HCT116 (cell line): ENCODE data around the gene PRCC. TPM values are rescaled to one million over a fixed set of nuclear protein-coding genes. Genes with fewer than 3 reads are reported as not detected.

Experiments
- ATAC-seq: fragments of 200-7000 bp; cut with Tn5 transposase; 2 replicates; pipeline ENCODE4 v1.9.1; 2020; ENCODE audit warnings: mild to moderate bottlenecking, moderate library complexity
- BruUV-seq: library from RNA; stranded (reverse); fragments of 400-500 nt; replicated peaks from 2 replicates; lab custom pipeline; 2021; lab: Mats Ljungman, UMichigan
- CTCF ChIA-PET: fragments of 300-600 bp; sonication (Branson Sonifier 250); formaldehyde crosslinking; loops from one replicate; lab custom pipeline; 2021; ENCODE audit warnings: antibody characterized with exemption; lab: Charles Lee
- POLR2A ChIA-PET: fragments of 300-600, 350-600 bp; sonication (Branson Sonifier 250); formaldehyde crosslinking; loops from one replicate; lab custom pipeline; 2021; ENCODE audit warnings: antibody characterized with exemption; lab: Charles Lee
- RAD21 ChIA-PET, 2 experiments: fragments of 300-600 bp; sonication (Branson Sonifier 250); formaldehyde crosslinking; loops; one replicate each; lab custom pipeline; 2023; ENCODE audit warnings: low total read pairs in 2 of 2; ENCODE audit not compliant: uncharacterized antibody in 2 of 2, unreplicated experiment in 2 of 2, low non-redundant PET in 1 of 2; lab: Charles Lee
- DNase-seq: peaks from one replicate; pipeline ENCODE4 v3.0.0-alpha.2; 2010; ENCODE audit warnings: low read depth, low spot score
- H2AFZ ChIP-seq: fragments of 200-600 bp; shearing (Covaris generic), sonication (generic); 2 replicates; pipeline ENCODE4 v1.6.1; 2017; ENCODE audit warnings: low read depth, mixed run types, mixed read lengths, antibody characterized with exemption, low read length; ENCODE audit not compliant: poor library complexity, severe bottlenecking
- H3K27ac ChIP-seq: 2 replicates; pipeline ENCODE4 v1.5.1; 2012; ENCODE audit warnings: low read depth, low read length
- H3K27me3 ChIP-seq: fragments of 200-600 bp; sonication (generic); 2 replicates; pipeline ENCODE4 v1.6.1; 2016; ENCODE audit warnings: mixed run types, low read length, mixed read lengths; ENCODE audit not compliant: insufficient read depth
- H3K36me3 ChIP-seq, 2 experiments: fragments of 200-500 bp in 1 of 2; fragments of 200-600 bp in 1 of 2; sonication (Bioruptor generic) in 1 of 2; sonication (generic) in 1 of 2; 2 replicates each; pipeline versions ENCODE4 v1.5.1 to v1.6.1; 2014 to 2016; ENCODE audit warnings: low read length in 2 of 2, inconsistent platforms in 1 of 2, mixed read lengths in 1 of 2, mixed run types in 1 of 2; ENCODE audit not compliant: insufficient read depth in 2 of 2, control insufficient read depth in 1 of 2
- H3K4me1 ChIP-seq, 2 experiments: fragments of 200-600 bp in 1 of 2; sonication (generic) in 1 of 2; 2 replicates each; pipeline versions ENCODE4 v1.5.1 to v1.6.1; 2012 to 2017; ENCODE audit warnings: low read length in 2 of 2, inconsistent platforms in 1 of 2, mild to moderate bottlenecking in 1 of 2, mixed read lengths in 1 of 2, mixed run types in 1 of 2, moderate library complexity in 1 of 2; ENCODE audit not compliant: insufficient read depth in 2 of 2, control insufficient read depth in 1 of 2
- H3K4me2 ChIP-seq: fragments of 200-600 bp; sonication (generic); 2 replicates; pipeline ENCODE4 v1.6.1; 2017; ENCODE audit warnings: mixed run types, low read length, mixed read lengths
- H3K4me3 ChIP-seq, 2 experiments: fragments of 200-600 bp in 1 of 2; sonication (generic) in 1 of 2; replicated peaks in 1 of 2; 2 replicates each; pipeline ENCODE4 v1.5.1; 2011 to 2016; ENCODE audit warnings: low read length in 2 of 2, control low read depth in 1 of 2, low read depth in 1 of 2, mild to moderate bottlenecking in 1 of 2, mixed read lengths in 1 of 2, mixed run types in 1 of 2
- H3K79me2 ChIP-seq: fragments of 200-600 bp; sonication (generic); 2 replicates; pipeline ENCODE4 v1.6.1; 2017; ENCODE audit warnings: mild to moderate bottlenecking, mixed run types, low read length, moderate library complexity, mixed read lengths; ENCODE audit not compliant: insufficient read depth
- H3K9ac ChIP-seq: fragments of 200-600 bp; sonication (generic); 2 replicates; pipeline ENCODE4 v1.6.1; 2016; ENCODE audit warnings: low read length, mixed read lengths
- H3K9me2 ChIP-seq: fragments of 200-600 bp; sonication (generic), shearing (Covaris generic); 2 replicates; pipeline ENCODE4 v1.6.1; 2017; ENCODE audit warnings: mixed run types, mild to moderate bottlenecking, moderate library complexity; ENCODE audit not compliant: insufficient read depth
- H3K9me3 ChIP-seq, 2 experiments: fragments of 200-500 bp in 1 of 2; fragments of 200-600 bp in 1 of 2; sonication (Bioruptor generic) in 1 of 2; sonication (generic) in 1 of 2; 2 replicates each; pipeline ENCODE4 v1.6.1; 2014 to 2017; ENCODE audit warnings: low read length in 2 of 2, mixed read lengths in 2 of 2, inconsistent platforms in 1 of 2, low read depth in 1 of 2, mild to moderate bottlenecking in 1 of 2, mixed run types in 1 of 2, moderate library complexity in 1 of 2; ENCODE audit not compliant: control insufficient read depth in 1 of 2, insufficient read depth in 1 of 2
- H4K20me1 ChIP-seq: fragments of 200-600 bp; sonication (generic), shearing (Covaris generic); 2 replicates; pipeline ENCODE4 v1.6.1; 2017; ENCODE audit warnings: mixed run types, mild to moderate bottlenecking, moderate library complexity; ENCODE audit not compliant: insufficient read depth
- ATF3 ChIP-seq: IDR thresholded peaks from 2 replicates; pipeline ENCODE4 v1.6.1; 2012
- CBX3 ChIP-seq: IDR thresholded peaks from 2 replicates; pipeline ENCODE4 v1.6.1; 2012; ENCODE audit warnings: low read depth
- EGR1 ChIP-seq: IDR thresholded peaks from 2 replicates; pipeline ENCODE4 v1.6.1; 2012; ENCODE audit warnings: low read depth
- ELF1 ChIP-seq: IDR thresholded peaks from 2 replicates; pipeline ENCODE4 v1.6.1; 2012; ENCODE audit warnings: low read depth, borderline replicate concordance
- EZH2 ChIP-seq: fragments of 200-600 bp; sonication (generic); IDR thresholded peaks from 2 replicates; pipeline ENCODE4 v1.6.1; 2017; ENCODE audit warnings: antibody characterized with exemption, mixed run types
- EZH2phosphoT487 ChIP-seq: fragments of 200-600 bp; IDR thresholded peaks from 2 replicates; pipeline ENCODE4 v1.6.1; 2018; ENCODE audit warnings: antibody characterized with exemption, borderline replicate concordance
- FOSL1 ChIP-seq: IDR thresholded peaks from 2 replicates; pipeline ENCODE4 v1.6.1; 2012; ENCODE audit warnings: low read depth
- JUND ChIP-seq: IDR thresholded peaks from 2 replicates; pipeline ENCODE4 v1.6.1; 2012
- POLR2A ChIP-seq: IDR thresholded peaks from 2 replicates; pipeline ENCODE4 v1.7.0; 2011; ENCODE audit warnings: borderline replicate concordance; ENCODE audit not compliant: insufficient read depth, insufficient read length; ENCODE audit errors: extremely low read depth
- POLR2AphosphoS5 ChIP-seq: IDR thresholded peaks from 2 replicates; pipeline ENCODE4 v1.6.1; 2011; ENCODE audit warnings: mild to moderate bottlenecking, low read depth, low read length, moderate library complexity
- REST ChIP-seq: IDR thresholded peaks from 2 replicates; pipeline ENCODE4 v1.6.1; 2012; ENCODE audit warnings: low read depth
- SIN3A ChIP-seq: IDR thresholded peaks from 2 replicates; pipeline ENCODE4 v1.6.1; 2012; ENCODE audit warnings: low read depth
- SRF ChIP-seq: IDR thresholded peaks from 2 replicates; pipeline ENCODE4 v1.6.1; 2012; ENCODE audit warnings: low read depth
- YY1 ChIP-seq: IDR thresholded peaks from 2 replicates; pipeline ENCODE4 v1.6.1; 2011; ENCODE audit warnings: low read length, low read depth, moderate library complexity, mild to moderate bottlenecking; ENCODE audit not compliant: insufficient replicate concordance; ENCODE audit errors: extremely low read depth
- ZBTB33 ChIP-seq: IDR thresholded peaks from 2 replicates; pipeline ENCODE4 v1.6.1; 2011; ENCODE audit warnings: mild to moderate bottlenecking, low read length, moderate library complexity; ENCODE audit not compliant: insufficient replicate concordance; ENCODE audit errors: extremely low read depth
- ZFX ChIP-seq: fragments of 450-650 bp; IDR thresholded peaks from 2 replicates; pipeline ENCODE4 v1.6.1; 2017
- ZNF274 ChIP-seq: fragments of 200-500 bp; sonication (Bioruptor generic); IDR thresholded peaks from 2 replicates; pipeline ENCODE4 v1.6.1; 2014; ENCODE audit warnings: mild to moderate bottlenecking, low read depth, low read length, inconsistent platforms
- intact Hi-C: fragments of 100-400 bp; cut with micrococcal nuclease; formaldehyde crosslinking; loops from 2 replicates; pipeline ENCODE4 v1.10.0; 2022
- total RNA-seq: library from RNA; stranded (reverse); gene quantifications from one replicate; pipeline ENCODE4 v1.2.1, GENCODE V29; 2021; ENCODE audit not compliant: unreplicated experiment
- TF ChIP-seq, protein P1 (sequence below), 3 experiments: fragments of 200-600 bp in 1 of 3; sonication (generic) in 1 of 3; IDR thresholded peaks in 2 of 3; conservative IDR thresholded peaks in 1 of 3; 2 replicates each; pipeline ENCODE4 v1.5.1; 2012 to 2017; ENCODE audit warnings: low read depth in 2 of 3, low read length in 2 of 3, antibody characterized with exemption in 1 of 3, borderline replicate concordance in 1 of 3, control low read depth in 1 of 3, mild to moderate bottlenecking in 1 of 3, mixed read lengths in 1 of 3, mixed run types in 1 of 3, moderate library complexity in 1 of 3; ENCODE audit not compliant: insufficient read depth in 1 of 3

The PRCC gene
- total RNA-seq, 1 experiment from 2014 or later: 78.1 TPM

DNA sequence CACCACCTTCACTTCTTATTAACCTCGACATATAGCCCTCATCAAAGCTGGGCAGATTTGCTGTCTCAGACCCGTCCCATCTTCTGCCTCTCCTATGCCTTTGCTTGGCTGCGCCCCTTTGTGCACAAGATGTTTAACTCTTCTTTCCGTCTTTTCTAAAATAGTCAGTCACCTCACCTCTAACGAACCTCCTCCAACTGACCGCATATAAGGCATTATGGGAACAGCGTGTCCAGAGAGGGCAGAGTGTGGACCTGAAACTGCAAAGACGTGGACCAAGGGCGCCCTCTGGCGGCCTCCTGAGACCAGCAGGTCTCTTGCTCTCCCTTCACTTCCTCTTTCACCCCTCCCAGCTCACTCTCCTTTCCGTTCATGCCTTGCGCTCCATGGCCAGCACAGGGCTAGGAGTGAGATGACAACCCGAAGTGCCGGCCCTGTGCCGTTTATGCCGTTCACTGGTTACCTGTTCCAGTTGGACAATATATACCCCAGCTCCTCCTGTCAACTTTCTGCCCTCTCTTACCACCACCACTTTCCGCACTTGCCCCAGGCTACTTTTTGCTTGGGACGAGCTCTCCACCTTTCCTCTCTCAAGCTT is 41.6 kb upstream of the PRCC start:
- TF ChIP-seq REST: no peak
- no peak for TF ChIP-seq ATF3
- no peak for TF ChIP-seq ZBTB33
- TF ChIP-seq EGR1: no peak
- peak; percentile 64 for TF ChIP-seq YY1
- no peak for TF ChIP-seq FOSL1
- TF ChIP-seq JUND: no peak
- TF ChIP-seq EZH2: no peak
- TF ChIP-seq CBX3: no peak
- TF ChIP-seq SRF: no peak
- TF ChIP-seq, protein P1, sequence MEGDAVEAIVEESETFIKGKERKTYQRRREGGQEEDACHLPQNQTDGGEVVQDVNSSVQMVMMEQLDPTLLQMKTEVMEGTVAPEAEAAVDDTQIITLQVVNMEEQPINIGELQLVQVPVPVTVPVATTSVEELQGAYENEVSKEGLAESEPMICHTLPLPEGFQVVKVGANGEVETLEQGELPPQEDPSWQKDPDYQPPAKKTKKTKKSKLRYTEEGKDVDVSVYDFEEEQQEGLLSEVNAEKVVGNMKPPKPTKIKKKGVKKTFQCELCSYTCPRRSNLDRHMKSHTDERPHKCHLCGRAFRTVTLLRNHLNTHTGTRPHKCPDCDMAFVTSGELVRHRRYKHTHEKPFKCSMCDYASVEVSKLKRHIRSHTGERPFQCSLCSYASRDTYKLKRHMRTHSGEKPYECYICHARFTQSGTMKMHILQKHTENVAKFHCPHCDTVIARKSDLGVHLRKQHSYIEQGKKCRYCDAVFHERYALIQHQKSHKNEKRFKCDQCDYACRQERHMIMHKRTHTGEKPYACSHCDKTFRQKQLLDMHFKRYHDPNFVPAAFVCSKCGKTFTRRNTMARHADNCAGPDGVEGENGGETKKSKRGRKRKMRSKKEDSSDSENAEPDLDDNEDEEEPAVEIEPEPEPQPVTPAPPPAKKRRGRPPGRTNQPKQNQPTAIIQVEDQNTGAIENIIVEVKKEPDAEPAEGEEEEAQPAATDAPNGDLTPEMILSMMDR (IDR thresholded peaks at IDR 0.05 in 2 of 3, conservative IDR thresholded peaks at IDR 0.05 in 1 of 3; ENCODE audit: borderline replicate concordance in 1 of 3, insufficient read depth in 1 of 3, low read depth in 2 of 3, low read length in 2 of 3): peak in 2 of 3 experiments; percentile 89 to 93; a peak in 4 of 6 replicates
- no peak for TF ChIP-seq ZNF274
- no peak for TF ChIP-seq ZFX
- no peak for TF ChIP-seq SIN3A
- no peak for TF ChIP-seq ELF1
- no peak for TF ChIP-seq EZH2phosphoT487
- TF ChIP-seq POLR2AphosphoS5: peak; percentile 53; the same call in 1 of the 2 replicates
- no peak for TF ChIP-seq POLR2A
- Histone ChIP-seq H2AFZ (no peak overlapping the region), H3K27ac (peak overlapping the region; percentile 81), H4K20me1 (peaks cover 22% of the 10 kb centered on the region; the same call in 1 of the 2 replicates), H3K27me3 (no peaks in the 10 kb centered on the region), H3K9me2 (no peaks in the 10 kb centered on the region), H3K36me3 (peaks cover 29 to 42% of the 10 kb centered on the region in 2 experiments), H3K4me1 (peaks cover 24 to 34% of the 10 kb centered on the region in 2 experiments), H3K4me2 (peak overlapping the region; percentile 95), H3K4me3 (peak overlapping the region; percentile 92 to 93), H3K79me2 (peaks cover 83% of the 10 kb centered on the region), H3K9ac (peak overlapping the region; percentile 93), H3K9me3 (no peaks in the 10 kb centered on the region)
- DNase-seq (peak; percentile 83), ATAC-seq (peak; percentile 59)
- intact Hi-C loops: loop anchor here (1.0 kb wide), 6 partner anchors 36 to 203 kb away; partner anchors contain the start of gene NTRK1
- ChIA-PET POLR2A (interaction anchor here (0.6 to 4.9 kb wide), 14 partner anchors 13 to 134 kb away, joined by 3 to 69 read pairs (median 4); partner anchors contain the start of genes CRABP2, MRPL24 and PRCC), RAD21 (interaction anchor here (0.6 to 3.1 kb wide), 14 partner anchors 15 to 203 kb away, joined by 3 to 67 read pairs (median 5); partner anchors contain the start of genes CRABP2 (in 2 of the 2), NTRK1 (in 2 of the 2) and MRPL24 (in 1 of the 2)), CTCF (interaction anchor here (0.6 to 10.8 kb wide), 41 partner anchors 9 to 225 kb away, joined by 3 to 508 read pairs (median 8); partner anchors contain the start of genes CRABP2, HAPLN2, INSRR and MRPL24)
- BruUV-seq: no TSS peak
